ENCODE measurements around the gene OXTR. TPM values are rescaled to one million over a fixed set of nuclear protein-coding genes. Genes with fewer than 3 reads are reported as not detected.

OXTR gene
- total RNA-seq, 1 donor from 2014 or later: 0.25 TPM

GRCh38 chr3:8705575-8705974 lies 63.8 kb downstream of the OXTR start:
- H3K4me3 ChIP-seq: no peak overlapping the region
- DNase-seq (ENCODE audit: extremely low spot score in 2 of 2): no peak
- no peak for TF ChIP-seq POLR2AphosphoS5 (IDR thresholded peaks at IDR 0.05; ENCODE audit: insufficient read depth in 1 of 2, low read depth in 1 of 2)
- TF ChIP-seq POLR2A (IDR thresholded peaks at IDR 0.05): no peak
- no peak for TF ChIP-seq CTCF (IDR thresholded peaks at IDR 0.05)

GRCh38 chr3:8702560-8702959 lies 66.9 kb downstream of the OXTR start:
- DNase-seq (ENCODE audit: extremely low spot score in 2 of 2): no peak
- Histone ChIP-seq H3K4me1 (no peaks in the 10 kb centered on the region), H3K4me3 (no peak overlapping the region), H3K36me3 (no peaks in the 10 kb centered on the region), H3K27ac (no peak overlapping the region), H3K27me3 (no peaks in the 10 kb centered on the region), H3K9me3 (no peaks in the 10 kb centered on the region)
- intact Hi-C loops (cut with DNase I): no loop called here
- TF ChIP-seq POLR2AphosphoS5 (IDR thresholded peaks at IDR 0.05; ENCODE audit: insufficient read depth in 1 of 2, low read depth in 1 of 2) (no peak), CTCF (IDR thresholded peaks at IDR 0.05) (no peak), POLR2A (IDR thresholded peaks at IDR 0.05) (no peak)

More at GRCh38 chr3:8705575-8705974, 63.8 kb downstream of the OXTR start:
- Histone ChIP-seq H3K27ac (no peak overlapping the region), H3K4me1 (no peaks in the 10 kb centered on the region), H3K36me3 (no peaks in the 10 kb centered on the region), H3K9me3 (no peaks in the 10 kb centered on the region), H3K27me3 (no peaks in the 10 kb centered on the region)
- intact Hi-C loops (cut with DNase I): no loop called here

Other genes with a start within 250 kb of the OXTR start
- gene SSUH2, start 124.8 kb downstream of the OXTR start, total RNA-seq: not detected
- gene CAV3, start 35.8 kb downstream of the OXTR start, total RNA-seq: not detected
- gene RAD18, start 193.9 kb upstream of the OXTR start, total RNA-seq: 35.4 TPM

Data from vagina (tissue), 2 donors.